A549 (cell line): Measurements from ENCODE around the gene OR6N1. TPM values are rescaled to one million over a fixed set of nuclear protein-coding genes. Genes with fewer than 3 reads are reported as not detected.

Experiments used
- ATAC-seq, 2 experiments: fragments of 200-7000 bp in 1 of 2; fragments of >200 bp in 1 of 2; cut with Nextera tagmentation in 1 of 2; cut with Tn5 transposase in 1 of 2; 3 replicates each; pipeline versions ENCODE4 v1.8.0 to v1.9.1; 2018 to 2020; ENCODE audit warnings: mild to moderate bottlenecking in 1 of 2, moderate library complexity in 1 of 2
- CTCF ChIA-PET: fragments of 300-600 bp; sonication (Branson Sonifier 250); formaldehyde crosslinking; extraction: SDS; loops from one replicate; lab custom pipeline; 2021; ENCODE audit warnings: antibody characterized with exemption, inconsistent platforms; lab: Yijun Ruan, JAX
- POLR2A ChIA-PET: fragments of 350-600 bp; formaldehyde crosslinking; extraction: SDS; loops from one replicate; lab custom pipeline; 2021; ENCODE audit warnings: antibody characterized with exemption, inconsistent platforms; lab: Yijun Ruan, JAX
- DNase-seq, 2 experiments: peaks; one replicate each; pipeline versions ENCODE4 v3.0.0 to v3.0.0-alpha.2; 2011 to 2016; ENCODE audit warnings: low read depth in 1 of 2, low spot score in 1 of 2
- FAIRE-seq: peaks from 2 replicates; lab custom pipeline; 2011; peaks lifted over from hg19 to GRCh38; lab: Jason Lieb, UNC
- H3K27ac ChIP-seq, 2 experiments: fragments of >200 bp; sonication (Bioruptor Twin); formaldehyde crosslinking; 3 replicates each; pipeline ENCODE4 v1.5.1; 2016 to 2017
- H3K4me1 ChIP-seq: fragments of >200 bp; sonication (Bioruptor Twin); formaldehyde crosslinking; 3 replicates; pipeline ENCODE4 v1.6.1; 2016
- H3K4me2 ChIP-seq: fragments of >200 bp; sonication (Bioruptor Twin); formaldehyde crosslinking; 3 replicates; pipeline ENCODE4 v1.6.1; 2016
- H3K4me3 ChIP-seq: fragments of >200 bp; sonication (Bioruptor Twin); formaldehyde crosslinking; 3 replicates; pipeline ENCODE4 v1.5.1; 2016
- H3K9me3 ChIP-seq: fragments of >200 bp; sonication (Bioruptor Twin); formaldehyde crosslinking; 3 replicates; pipeline ENCODE4 v1.6.1; 2016
- BHLHE40 ChIP-seq: IDR thresholded peaks from 2 replicates; pipeline ENCODE4 v1.6.1; 2012; ENCODE audit warnings: low read depth, low read length, inconsistent platforms
- CBX2 ChIP-seq: fragments of 200-600 bp; sonication (generic); IDR thresholded peaks from 2 replicates; pipeline ENCODE4 v1.6.1; 2016; ENCODE audit warnings: low read depth, mild to moderate bottlenecking, borderline replicate concordance
- CHD2 ChIP-seq: fragments of 150-350 bp; IDR thresholded peaks from 2 replicates; pipeline ENCODE4 v1.6.1; 2014; ENCODE audit warnings: low read length; ENCODE audit not compliant: partially characterized antibody
- EHMT2 ChIP-seq: fragments of 200-600 bp; sonication (generic); IDR thresholded peaks from 2 replicates; pipeline ENCODE4 v1.6.1; 2016; ENCODE audit warnings: antibody characterized with exemption, low read depth, mild to moderate bottlenecking, moderate library complexity
- ELK1 ChIP-seq: fragments of 150-350 bp; IDR thresholded peaks from 2 replicates; pipeline ENCODE4 v1.6.1; 2014; ENCODE audit warnings: low read depth, mild to moderate bottlenecking, low read length
- FOSL2 ChIP-seq, 2 experiments: fragments of 450-650 bp in 1 of 2; fragments of >200 bp in 1 of 2; sonication (Bioruptor Twin) in 1 of 2; formaldehyde crosslinking; IDR thresholded peaks; 2 replicates each; pipeline versions ENCODE4 v1.5.0 to v1.6.1; 2016 to 2020; ENCODE audit warnings: mild to moderate bottlenecking in 1 of 2, moderate library complexity in 1 of 2
- FOXS1 ChIP-seq: fragments of 250-450 bp; sonication (Bioruptor Pico); IDR thresholded peaks from 2 replicates; pipeline ENCODE4 v1.5.0; 2020; ENCODE audit warnings: mild to moderate bottlenecking, moderate library complexity
- HES2 ChIP-seq: fragments of >200 bp; sonication (Bioruptor Twin); formaldehyde crosslinking; IDR thresholded peaks from 2 replicates; pipeline ENCODE4 v1.6.1; 2016
- HMGXB4 ChIP-seq: fragments of 250-450 bp; sonication (Bioruptor Pico); IDR thresholded peaks from 2 replicates; pipeline ENCODE4 v1.5.0; 2021; ENCODE audit warnings: mild to moderate bottlenecking, moderate library complexity, borderline replicate concordance
- HOXB5 ChIP-seq: fragments of 250-450 bp; sonication (Bioruptor Pico); IDR thresholded peaks from 2 replicates; pipeline ENCODE4 v1.5.0; 2020; ENCODE audit warnings: mild to moderate bottlenecking, moderate library complexity
- JUNB ChIP-seq: fragments of >200 bp; sonication (Bioruptor Twin); formaldehyde crosslinking; IDR thresholded peaks from 2 replicates; pipeline ENCODE4 v1.6.1; 2016
- MYC ChIP-seq: IDR thresholded peaks from 2 replicates; pipeline ENCODE4 v1.6.1; 2012; ENCODE audit warnings: mild to moderate bottlenecking, inconsistent platforms, low read length, improper control_type of control experiment, borderline replicate concordance
- NFE2L2 ChIP-seq: fragments of 150-350 bp; conservative IDR thresholded peaks from 2 replicates; pipeline ENCODE4 v1.6.1; 2014; ENCODE audit warnings: low read length
- NR3C1 ChIP-seq: fragments of >200 bp; sonication (Bioruptor Twin); formaldehyde crosslinking; IDR thresholded peaks from 3 replicates; pipeline ENCODE4 v1.6.1; 2017
- RAD21 ChIP-seq, 2 experiments: fragments of >200 bp in 1 of 2; sonication (Bioruptor Twin) in 1 of 2; formaldehyde crosslinking in 1 of 2; IDR thresholded peaks in 1 of 2; conservative IDR thresholded peaks in 1 of 2; 2 replicates in 1 of 2; 3 replicates in 1 of 2; pipeline ENCODE4 v1.6.1; 2012 to 2018; ENCODE audit warnings: inconsistent platforms in 1 of 2
- RARB ChIP-seq: fragments of 250-450 bp; sonication (Bioruptor Pico); IDR thresholded peaks from 2 replicates; pipeline ENCODE4 v1.8.0; 2021; ENCODE audit warnings: mild to moderate bottlenecking, moderate library complexity
- REST ChIP-seq: fragments of 200-600 bp; sonication (generic); IDR thresholded peaks from 2 replicates; pipeline ENCODE4 v1.6.1; 2016; ENCODE audit warnings: antibody characterized with exemption, mild to moderate bottlenecking, moderate library complexity
- SMC3 ChIP-seq: fragments of >200 bp; sonication (Bioruptor Twin); formaldehyde crosslinking; IDR thresholded peaks from 3 replicates; pipeline ENCODE4 v1.6.1; 2018; ENCODE audit warnings: inconsistent platforms
- SREBF2 ChIP-seq: fragments of 450-650 bp; IDR thresholded peaks from 2 replicates; pipeline ENCODE4 v1.6.1; 2014; ENCODE audit warnings: mild to moderate bottlenecking, moderate library complexity
- USF2 ChIP-seq: fragments of 450-650 bp; IDR thresholded peaks from 2 replicates; pipeline ENCODE4 v1.6.1; 2014; ENCODE audit warnings: antibody characterized with exemption
- WGBS: methylation state at CpG from one replicate; pipeline ENCODE4 v1.1.6; 2017; ENCODE audit errors: missing lambda C conversion rate; 5-methylcytosine and 5-hydroxymethylcytosine counted together
- polyA plus RNA-seq, 4 experiments: library from polyadenylated mRNA; depleted of rRNA in 3 of 4; stranded (reverse); fragments of >200 nt; fragmentation: RNase III in 1 of 4; extraction: RNeasy Plus Mini Kit Qiagen cat#74134 plus additional on column Dnase treatment in 1 of 4; gene quantifications; 2 replicates in 3 of 4; 3 replicates in 1 of 4; pipeline ENCODE4 v1.2.3, GENCODE V29; 2011 to 2017

OR6N1 gene
- polyA plus RNA-seq, 2 of the 4 experiments (the other 2 are of a cell fraction) = not detected

- TF ChIP-seq ELK1 = no peak
- no peak for TF ChIP-seq JUNB
- no peak for TF ChIP-seq MYC
- TF ChIP-seq CHD2 = no peak
Observed at GRCh38 chr1:158794247-158794646, 22.3 kb upstream of the OR6N1 start (continued).

- no peak overlapping the region for H3K4me3 ChIP-seq
- no peak overlapping the region for H3K27ac ChIP-seq
- H3K4me2 ChIP-seq = no peak overlapping the region
- no peaks in the 10 kb centered on the region for H3K4me1 ChIP-seq
- TF ChIP-seq RARB = no peak
- no peak for TF ChIP-seq SREBF2
- TF ChIP-seq REST = no peak
- no peak for TF ChIP-seq NFE2L2
- no peak for TF ChIP-seq HMGXB4
- no peak for TF ChIP-seq CHD2
- no peak for TF ChIP-seq NR3C1
- TF ChIP-seq CBX2 = no peak
- TF ChIP-seq HOXB5 (CRISPR knock-in tag) = no peak
- TF ChIP-seq EHMT2 = no peak
- TF ChIP-seq USF2 = no peak
- no peak for TF ChIP-seq RAD21 (conservative IDR thresholded peaks at IDR 0.05 in 1 of 2, IDR thresholded peaks at IDR 0.05 in 1 of 2)
- no peak for TF ChIP-seq FOSL2 (IDR thresholded peaks at IDR 0.05)
- no peak for TF ChIP-seq FOSL2 (CRISPR knock-in tag; IDR thresholded peaks at IDR 0.05)
- TF ChIP-seq FOXS1 = no peak
- TF ChIP-seq SMC3 = no peak
- ATAC-seq = no peak
- 21% methylated on average over 2 of the region's 2 CpGs for WGBS
- FAIRE-seq = no peak
- DNase-seq = no peak
- no peaks in the 10 kb centered on the region for H3K9me3 ChIP-seq
- ChIA-PET CTCF (interaction anchor here (0.9 kb wide), 1 partner anchor 14 kb away, joined by 3 read pairs; no protein-coding TSS in a partner anchor), POLR2A (no interaction called here)
Observed at GRCh38 chr1:158793604-158794003, 21.6 kb upstream of the OR6N1 start.

GRCh38 chr1:158781104-158781503, 9.1 kb upstream of the OR6N1 start, which contains the start of gene OR6N2:
OR6N2 (minus strand) TSS chr1:158781204; CDS start chr1:158777635, 3,569 bp downstream.
- no peaks in the 10 kb centered on the region for H3K4me1 ChIP-seq
- H3K9me3 ChIP-seq = no peaks in the 10 kb centered on the region
- TF ChIP-seq BHLHE40 (no peak), HES2 (no peak)
- DNase-seq (no peak), ATAC-seq (no peak), FAIRE-seq (no peak)
- CTCF ChIA-PET = no interaction called here
- POLR2A ChIA-PET = no interaction called here
- no peak within 1 kb of the TSS for H3K4me2 ChIP-seq
- H3K4me3 ChIP-seq = no peak within 1 kb of the TSS
- no peak within 1 kb of the TSS for H3K27ac ChIP-seq
